GM18511 (cell line): ENCODE results near the gene WDR13.
"Not testable (repeated sequence)": the region's sequence is repeated elsewhere in the genome, so short reads cannot be mapped to it uniquely, and the experiment has no call there.

Source experiments
- ATAC-seq: cut with Tn5 transposase; IDR thresholded peaks from one replicate; pipeline ENCODE4 v1.9.1; 2021; ENCODE audit warnings: mild to moderate bottlenecking, moderate library complexity; ENCODE audit not compliant: unreplicated experiment

The WDR13 gene

DNA sequence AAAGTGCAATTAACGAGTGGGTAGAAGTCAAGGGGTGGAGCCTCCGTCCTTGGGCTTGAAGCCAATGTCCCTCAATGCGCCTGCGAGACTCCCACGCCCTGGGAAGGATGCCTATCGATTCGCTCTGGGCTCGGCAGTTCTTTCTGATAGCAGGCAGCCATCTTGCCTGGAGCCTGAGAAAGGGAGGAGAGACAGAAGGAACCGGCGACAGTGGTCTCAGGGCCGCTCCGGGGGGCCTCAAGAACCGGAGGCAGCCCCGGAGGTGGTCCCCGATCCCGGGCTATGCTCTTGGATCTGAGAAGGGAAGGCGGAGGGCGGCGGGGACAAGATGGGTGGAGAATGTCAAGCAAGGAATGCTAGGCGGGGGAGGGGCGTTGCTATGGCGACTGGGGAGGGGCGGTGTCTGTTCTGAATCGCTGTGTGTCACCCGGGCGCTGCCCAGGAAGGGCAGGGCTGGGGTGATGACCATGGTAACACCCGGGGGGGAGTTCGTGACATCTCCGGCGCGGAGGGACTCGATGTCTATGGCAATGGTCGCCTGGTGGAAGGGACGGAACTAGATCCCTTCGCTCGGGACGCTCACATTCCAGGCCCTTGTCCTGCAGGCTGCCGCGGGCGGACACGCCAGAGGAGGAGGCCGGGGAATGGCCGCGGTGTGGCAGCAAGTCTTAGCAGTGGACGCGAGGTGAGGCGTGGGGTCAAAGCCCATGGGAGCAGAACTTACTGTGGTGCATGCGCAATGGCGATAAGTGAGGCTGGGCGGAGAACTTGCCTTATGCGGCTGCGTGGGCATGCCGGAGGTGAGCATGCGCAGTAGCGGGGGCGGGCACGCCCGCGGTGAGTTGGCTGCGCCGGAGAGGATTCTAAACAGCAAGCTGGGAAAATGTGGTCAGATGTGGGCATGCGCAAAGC, at the start of gene WDR13:
Gene WDR13 (plus strand): TSS at position 140 of the 912 bp plus-strand sequence. CDS start 505 bp downstream, at position 645.
- peak; percentile 78 for ATAC-seq

- ATAC-seq, result no peak
Observed at GRCh38 chrX:48548871-48549270, 48.4 kb upstream of the WDR13 start.

GRCh38 chrX:48555731-48556325, 41.5 kb upstream of the WDR13 start:
- not testable (repeated sequence) for ATAC-seq

GRCh38 chrX:48558271-48558670, 39.0 kb upstream of the WDR13 start:
- no peak for ATAC-seq

- no peak for ATAC-seq
Observed at GRCh38 chrX:48559636-48560035, 37.7 kb upstream of the WDR13 start.

DNA sequence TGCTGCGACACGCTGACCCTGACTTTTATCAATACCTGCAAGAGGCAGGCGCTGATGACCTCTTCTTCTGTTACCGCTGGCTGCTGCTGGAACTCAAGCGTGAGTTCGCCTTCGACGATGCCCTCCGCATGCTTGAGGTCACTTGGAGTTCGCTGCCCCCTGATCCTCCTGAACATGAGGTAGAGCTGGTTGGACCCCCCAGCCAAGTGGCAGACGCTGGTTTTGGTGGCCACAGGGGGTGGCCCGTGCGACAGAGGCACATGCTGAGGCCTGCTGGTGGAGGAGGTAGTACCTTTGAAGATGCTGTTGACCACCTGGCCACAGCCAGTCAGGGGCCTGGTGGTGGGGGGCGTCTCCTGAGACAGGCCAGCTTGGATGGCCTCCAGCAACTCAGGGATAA, 37.2 kb upstream of the WDR13 start:
- no peak for ATAC-seq

GRCh38 chrX:48560681-48561080, 36.6 kb upstream of the WDR13 start:
- no peak for ATAC-seq

DNA sequence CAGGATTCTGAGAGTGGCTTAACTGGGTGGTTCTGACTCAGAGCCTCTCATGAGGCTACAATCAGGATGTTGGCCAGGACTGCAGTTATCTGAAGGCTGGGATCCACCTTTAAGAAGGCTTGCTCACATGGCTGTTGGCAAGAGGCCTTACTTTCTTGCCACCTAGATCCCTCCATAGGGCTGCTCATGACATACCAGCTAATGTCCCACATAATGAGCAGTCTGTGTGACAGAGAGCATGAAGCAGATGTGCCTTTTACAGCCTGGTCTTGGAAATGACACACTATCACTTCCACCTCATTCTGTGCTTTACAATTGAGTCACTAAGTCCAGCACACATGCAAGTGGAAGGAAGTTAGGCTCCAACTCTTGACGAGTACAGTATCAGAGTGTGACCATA, 27.3 kb upstream of the WDR13 start:
- peak; percentile 30 for ATAC-seq

DNA sequence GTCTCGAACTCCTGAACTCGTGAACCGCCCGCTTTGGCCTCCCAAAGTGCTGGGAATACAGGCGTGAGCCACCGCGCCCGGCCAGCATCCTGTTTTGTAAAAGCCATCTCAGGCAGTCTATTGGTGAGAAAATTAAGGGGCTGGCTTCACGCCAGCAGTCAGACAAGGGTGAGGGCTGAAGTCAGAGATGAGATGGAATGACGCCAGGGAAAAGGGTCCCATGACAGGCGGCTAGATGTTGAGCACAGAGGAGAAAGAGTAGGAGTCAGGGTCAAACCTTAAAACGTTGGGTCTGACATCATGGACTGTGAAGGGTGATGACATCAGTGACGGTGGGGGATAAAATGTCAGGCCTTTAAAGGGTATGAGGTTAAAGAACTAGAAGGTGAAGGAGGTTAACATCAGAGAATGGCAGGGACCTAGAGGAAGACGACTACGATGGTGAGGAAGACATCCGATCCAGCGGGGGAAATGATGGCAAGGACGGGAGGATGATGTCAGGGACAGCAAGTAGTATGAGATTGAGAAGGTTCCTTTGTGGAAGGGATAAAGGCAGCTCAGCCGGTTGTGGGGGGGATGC, 23.5 kb upstream of the WDR13 start:
- no peak for ATAC-seq

- peak; percentile 91 for ATAC-seq
Observed at GRCh38 chrX:48574270-48575266, 22.7 kb upstream of the WDR13 start, which contains the start of gene RBM3. TSS of gene RBM3 (plus strand) at chrX:48574484. CDS start at chrX:48575181, 697 bp downstream.

DNA sequence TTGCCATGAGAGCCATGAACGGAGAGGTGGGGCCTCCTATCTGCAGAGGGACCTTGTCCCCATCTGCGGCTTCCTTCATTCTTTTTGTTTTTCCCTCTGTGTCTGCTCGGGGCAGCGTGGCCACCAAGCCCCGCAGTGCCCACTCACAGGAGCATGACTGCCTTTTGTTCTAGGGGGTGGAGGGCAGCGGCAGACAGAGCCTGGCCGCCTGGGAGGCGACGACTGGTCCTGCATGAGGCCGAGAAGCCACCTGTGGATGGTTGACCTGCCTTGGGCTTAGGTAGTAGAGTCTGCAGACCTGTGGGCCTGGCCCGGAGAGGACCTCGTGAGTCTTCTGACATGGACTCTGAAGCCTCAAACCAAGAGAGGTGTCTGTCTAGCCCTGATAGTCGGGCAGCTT, 21.6 kb upstream of the WDR13 start:
- ATAC-seq, result no peak

- no peak for ATAC-seq
Observed at GRCh38 chrX:48576108-48576507, 21.2 kb upstream of the WDR13 start.

DNA sequence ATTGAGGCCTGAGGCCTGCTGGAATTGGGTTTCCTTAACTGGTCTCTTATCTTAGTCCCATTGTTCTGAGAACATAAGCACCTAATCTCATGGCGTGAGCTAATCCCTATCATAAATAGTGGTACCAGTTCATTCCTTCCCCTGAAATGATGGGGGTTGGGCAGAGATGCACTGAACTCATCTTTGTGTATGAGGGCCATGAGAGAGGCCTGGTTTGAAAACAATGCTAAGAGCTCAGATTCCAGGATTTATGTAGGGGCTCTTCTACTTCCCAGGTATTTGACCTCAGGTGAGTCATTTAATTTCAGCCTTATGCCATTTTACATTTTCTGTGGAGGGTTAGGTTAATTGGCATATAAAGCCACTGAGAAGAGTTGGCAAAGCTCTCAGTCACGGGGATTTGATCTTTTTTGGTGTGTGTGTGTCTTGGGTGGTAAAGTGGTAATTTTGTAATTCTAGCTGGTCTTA, 18.6 kb upstream of the WDR13 start:
- ATAC-seq, result no peak

- no peak for ATAC-seq
Observed at GRCh38 chrX:48579259-48579658, 18.0 kb upstream of the WDR13 start.

DNA sequence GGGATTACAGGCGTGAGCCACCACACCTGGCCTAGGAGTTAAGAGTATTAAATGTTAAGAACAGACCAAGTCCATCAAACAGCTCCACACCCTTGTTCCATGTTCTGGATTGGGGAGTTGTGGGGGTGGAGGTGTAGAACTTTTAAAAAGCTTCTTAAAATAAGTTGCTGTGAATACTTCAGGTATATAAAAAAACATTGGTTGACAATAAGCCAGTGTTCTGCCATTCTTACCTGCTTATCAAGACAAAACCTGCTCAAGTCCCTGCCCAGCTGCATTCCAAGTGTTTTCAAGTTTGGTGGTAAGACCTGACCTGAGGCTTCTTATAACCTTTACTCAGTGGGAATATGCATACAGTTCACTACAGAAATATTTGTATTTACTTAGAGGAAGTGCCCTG, 16.6 kb upstream of the WDR13 start:
- no peak for ATAC-seq

GRCh38 chrX:48584698-48585097, 12.6 kb upstream of the WDR13 start:
- no peak for ATAC-seq

GRCh38 chrX:48589482-48590162, 7.7 kb upstream of the WDR13 start:
- no peak for ATAC-seq

GRCh38 chrX:48590203-48591103, 6.8 kb upstream of the WDR13 start:
- ATAC-seq, result no peak

DNA sequence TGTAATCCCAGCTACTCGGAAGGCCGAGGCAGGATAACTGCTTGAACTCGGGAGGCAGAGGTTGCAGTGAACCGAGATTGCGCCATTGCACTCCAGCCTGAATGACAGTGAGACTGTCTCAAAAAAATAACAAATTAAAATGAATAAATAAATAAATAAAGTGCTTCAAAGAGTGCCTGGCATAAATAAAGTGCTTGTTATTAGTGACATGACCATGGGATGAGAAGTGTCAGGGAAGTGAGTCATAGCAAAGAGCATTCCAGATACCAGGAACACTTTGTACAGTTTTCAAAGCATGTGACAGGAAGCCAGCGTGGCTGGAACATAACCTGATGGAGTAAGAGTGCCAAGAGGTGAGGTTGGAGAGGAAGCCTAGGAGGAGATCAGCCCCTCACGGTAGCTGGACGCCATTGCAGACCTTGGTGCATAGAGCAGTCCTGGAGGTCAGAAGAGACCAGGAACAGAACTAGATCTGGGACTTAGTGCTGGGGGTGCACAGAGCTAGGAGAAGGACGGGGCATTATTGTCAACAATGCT, 6.0 kb upstream of the WDR13 start:
- no peak for ATAC-seq
